ENCODE data around the gene EGFR.

Gene EGFR

GRCh38 chr7:55178292-55178862 lies 159.6 kb downstream of the EGFR start:
- no peak for DNase-seq

- DNase-seq = no peak
Observed at GRCh38 chr7:55178863-55179773, 160.3 kb downstream of the EGFR start.

- DNase-seq = no peak
Observed at GRCh38 chr7:55179931-55180682, 161.3 kb downstream of the EGFR start.

- no peak for DNase-seq
Observed at GRCh38 chr7:55180963-55181542, 162.2 kb downstream of the EGFR start.

- no peak for DNase-seq
Observed at GRCh38 chr7:55181762-55182161, 162.9 kb downstream of the EGFR start.

GRCh38 chr7:55183897-55184296 lies 165.1 kb downstream of the EGFR start:
- DNase-seq = no peak

- DNase-seq = no peak
Observed at GRCh38 chr7:55185321-55185802, 166.5 kb downstream of the EGFR start.

GRCh38 chr7:55185941-55186609 lies 167.3 kb downstream of the EGFR start:
- no peak for DNase-seq

GRCh38 chr7:55187701-55188491 lies 169.1 kb downstream of the EGFR start:
- DNase-seq = no peak

- DNase-seq = no peak
Observed at GRCh38 chr7:55188590-55189138, 169.8 kb downstream of the EGFR start.

GRCh38 chr7:55189146-55189766 lies 170.4 kb downstream of the EGFR start:
- no peak for DNase-seq

GRCh38 chr7:55189878-55190436 lies 171.1 kb downstream of the EGFR start:
- DNase-seq = no peak

GRCh38 chr7:55190511-55191160 lies 171.8 kb downstream of the EGFR start:
- DNase-seq = no peak

- DNase-seq = no peak
Observed at GRCh38 chr7:55191161-55191925, 172.5 kb downstream of the EGFR start.

- DNase-seq = no peak
Observed at GRCh38 chr7:55191926-55192692, 173.3 kb downstream of the EGFR start.

- DNase-seq = no peak
Observed at GRCh38 chr7:55192723-55193122, 173.9 kb downstream of the EGFR start.

GRCh38 chr7:55193245-55193644 lies 174.4 kb downstream of the EGFR start:
- no peak for DNase-seq

- no peak for DNase-seq
Observed at GRCh38 chr7:55194522-55194921, 175.7 kb downstream of the EGFR start.

Data from CD4-positive, alpha-beta T cell treated with Interleukin-15 for 1 hour (primary cell).